HL-60 (cell line): ENCODE data around the gene NPB.

ENCODE experiments used
- CTCF ChIP-seq: IDR thresholded peaks from one replicate; pipeline ENCODE4 v1.5.1; 2011; ENCODE audit warnings: low read length, control low read depth, inconsistent platforms; ENCODE audit not compliant: insufficient read depth
- GABPA ChIP-seq: IDR thresholded peaks from 2 replicates; pipeline ENCODE4 v1.6.1; 2012; ENCODE audit warnings: low read depth
- POLR2AphosphoS5 ChIP-seq: IDR thresholded peaks from 2 replicates; pipeline ENCODE4 v1.6.1; 2012; ENCODE audit warnings: low read depth
- REST ChIP-seq: IDR thresholded peaks from 2 replicates; pipeline ENCODE4 v1.6.1; 2012; ENCODE audit warnings: low read depth; ENCODE audit not compliant: insufficient replicate concordance
- SPI1 ChIP-seq: IDR thresholded peaks from 2 replicates; pipeline ENCODE4 v1.6.1; 2012; ENCODE audit warnings: low read depth, mild to moderate bottlenecking, borderline replicate concordance

GRCh38 chr17:81902023-81902652, at the start of gene NPB:
- TF ChIP-seq CTCF (no peak), POLR2AphosphoS5 (no peak; the same call in 1 of the 2 replicates), REST (no peak), GABPA (no peak), SPI1 (no peak)
